Colon (tissue), 2 donors: ENCODE results near the gene RPS6KL1.

ENCODE experiments used
- FAIRE-seq: peaks from 2 replicates; lab custom pipeline; 2012; peaks lifted over from hg19 to GRCh38; lab: Jason Lieb, UNC
- donor health status: control.
- donor health status: control.

The RPS6KL1 gene, protein sequence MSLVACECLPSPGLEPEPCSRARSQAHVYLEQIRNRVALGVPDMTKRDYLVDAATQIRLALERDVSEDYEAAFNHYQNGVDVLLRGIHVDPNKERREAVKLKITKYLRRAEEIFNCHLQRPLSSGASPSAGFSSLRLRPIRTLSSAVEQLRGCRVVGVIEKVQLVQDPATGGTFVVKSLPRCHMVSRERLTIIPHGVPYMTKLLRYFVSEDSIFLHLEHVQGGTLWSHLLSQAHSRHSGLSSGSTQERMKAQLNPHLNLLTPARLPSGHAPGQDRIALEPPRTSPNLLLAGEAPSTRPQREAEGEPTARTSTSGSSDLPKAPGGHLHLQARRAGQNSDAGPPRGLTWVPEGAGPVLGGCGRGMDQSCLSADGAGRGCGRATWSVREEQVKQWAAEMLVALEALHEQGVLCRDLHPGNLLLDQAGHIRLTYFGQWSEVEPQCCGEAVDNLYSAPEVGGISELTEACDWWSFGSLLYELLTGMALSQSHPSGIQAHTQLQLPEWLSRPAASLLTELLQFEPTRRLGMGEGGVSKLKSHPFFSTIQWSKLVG

DNA sequence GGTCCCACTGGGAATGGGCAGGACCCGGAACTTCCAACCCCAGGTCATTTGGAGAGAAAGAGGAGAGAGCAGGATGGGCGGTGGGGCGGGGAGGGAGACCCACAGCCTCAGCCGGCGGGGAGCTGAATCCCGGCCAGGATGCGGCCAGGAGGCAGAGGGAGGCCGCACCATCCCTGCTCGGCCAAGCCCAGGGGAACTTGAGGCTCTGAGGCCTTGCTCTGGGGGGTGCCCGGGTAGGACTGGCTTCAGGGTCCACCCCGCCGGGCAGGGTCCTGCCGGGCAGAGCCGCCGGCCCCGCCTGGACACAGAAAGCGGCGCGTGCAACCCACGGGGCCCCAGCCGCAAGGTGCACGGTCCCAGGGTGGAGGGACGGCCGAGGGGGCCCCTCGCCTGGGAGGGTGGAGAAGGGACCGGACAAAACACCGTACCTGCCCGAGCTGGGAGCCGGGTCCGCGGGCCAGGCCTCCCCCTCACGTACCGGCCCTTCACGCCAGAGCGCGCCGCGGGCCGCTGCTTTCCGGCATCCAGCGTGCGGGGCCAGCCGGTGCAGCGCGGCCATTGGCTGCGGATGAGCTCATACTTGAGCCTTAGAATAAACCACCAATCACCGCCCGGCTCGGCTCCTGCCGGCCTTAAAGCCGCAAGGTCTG lies at the start of gene RPS6KL1:
Gene RPS6KL1, minus strand, starts transcription at position 509 of the 650 bp plus-strand sequence. CDS start 1,719 bp downstream, outside the sequence.
- FAIRE-seq, result no peak

DNA sequence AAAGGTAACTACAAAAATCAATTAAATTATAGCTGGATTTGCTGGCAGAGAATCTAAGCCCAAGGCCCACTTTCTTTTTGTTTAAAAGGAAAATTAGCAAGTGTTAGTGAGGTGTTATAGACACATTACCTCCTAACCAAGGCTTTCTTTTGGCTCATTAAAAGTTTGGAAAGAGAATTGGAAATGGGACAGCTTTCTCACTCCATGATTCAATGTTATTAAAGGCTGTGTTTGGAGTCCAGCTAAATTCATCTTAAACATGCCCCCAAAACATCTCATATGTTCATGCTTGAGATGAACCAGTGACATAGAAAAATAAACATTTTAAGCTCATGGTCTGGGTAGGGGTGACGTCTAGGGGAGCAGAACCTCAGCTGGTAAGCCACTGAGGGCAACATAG lies 45.8 kb upstream of the RPS6KL1 start:
- no peak for FAIRE-seq

DNA sequence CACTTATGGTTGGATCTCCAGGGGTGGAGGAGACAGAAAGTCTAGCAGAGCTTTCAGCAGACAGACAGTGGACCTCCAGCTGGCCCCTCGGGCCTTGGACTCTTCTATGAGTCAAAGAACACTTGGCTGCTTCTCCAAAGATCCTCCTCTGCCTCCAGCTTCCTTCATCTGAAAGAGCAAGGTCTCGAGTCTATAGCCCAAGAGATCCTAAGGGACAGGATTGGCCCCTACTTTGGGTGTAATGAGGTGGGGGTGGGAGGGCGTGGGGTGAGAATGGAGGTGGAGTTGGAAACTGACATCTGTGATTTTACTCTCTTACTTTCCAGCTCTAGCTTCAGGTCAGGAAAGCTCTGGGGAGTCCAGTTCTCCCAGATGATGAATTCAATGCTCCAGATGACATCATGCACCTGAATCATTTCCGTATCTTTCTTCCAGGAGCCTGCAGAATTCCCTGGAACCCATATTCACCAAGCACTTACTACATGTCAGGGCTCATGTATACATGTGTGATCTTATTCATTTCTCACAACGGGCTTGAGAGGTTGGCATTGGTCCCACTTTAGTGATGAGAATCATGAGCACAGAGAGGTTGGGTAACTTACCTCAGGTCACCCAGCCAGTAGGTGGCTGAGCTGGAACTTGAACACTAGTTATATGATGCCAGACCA lies 42.6 kb upstream of the RPS6KL1 start:
- FAIRE-seq, result no peak

DNA sequence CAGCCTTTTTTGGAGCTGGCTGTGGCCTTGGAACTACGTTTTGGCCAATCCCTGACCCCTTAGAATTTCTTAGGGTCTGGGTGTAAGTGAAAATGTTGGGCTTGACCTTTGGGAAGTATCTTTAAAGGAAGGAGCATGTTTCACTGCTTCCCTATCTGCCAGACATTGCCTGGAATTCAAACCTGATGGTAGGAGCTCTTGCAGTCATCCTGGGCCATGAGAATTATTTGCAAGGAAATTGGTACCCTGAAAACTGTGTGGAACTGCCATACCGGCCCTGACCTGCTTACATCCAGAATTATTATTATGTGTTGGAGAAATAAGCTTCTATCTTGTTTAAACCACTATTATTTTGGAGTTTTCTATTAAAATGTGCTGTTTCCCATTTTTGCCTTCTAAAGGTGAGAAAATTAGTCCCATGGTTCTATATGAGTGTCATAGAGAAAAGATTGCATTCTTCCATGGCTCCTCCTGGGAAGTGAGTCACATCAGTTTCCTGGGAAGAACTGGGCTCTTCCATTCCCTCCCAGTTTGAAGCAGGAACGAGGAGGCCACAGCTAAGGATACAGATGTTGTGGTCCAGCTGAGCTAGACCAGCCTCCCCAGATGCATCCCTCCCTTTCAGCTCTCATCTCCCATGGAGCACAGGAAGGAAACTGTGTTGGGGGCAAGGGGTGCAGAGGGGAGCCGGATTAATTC lies 41.9 kb upstream of the RPS6KL1 start:
- no peak for FAIRE-seq

DNA sequence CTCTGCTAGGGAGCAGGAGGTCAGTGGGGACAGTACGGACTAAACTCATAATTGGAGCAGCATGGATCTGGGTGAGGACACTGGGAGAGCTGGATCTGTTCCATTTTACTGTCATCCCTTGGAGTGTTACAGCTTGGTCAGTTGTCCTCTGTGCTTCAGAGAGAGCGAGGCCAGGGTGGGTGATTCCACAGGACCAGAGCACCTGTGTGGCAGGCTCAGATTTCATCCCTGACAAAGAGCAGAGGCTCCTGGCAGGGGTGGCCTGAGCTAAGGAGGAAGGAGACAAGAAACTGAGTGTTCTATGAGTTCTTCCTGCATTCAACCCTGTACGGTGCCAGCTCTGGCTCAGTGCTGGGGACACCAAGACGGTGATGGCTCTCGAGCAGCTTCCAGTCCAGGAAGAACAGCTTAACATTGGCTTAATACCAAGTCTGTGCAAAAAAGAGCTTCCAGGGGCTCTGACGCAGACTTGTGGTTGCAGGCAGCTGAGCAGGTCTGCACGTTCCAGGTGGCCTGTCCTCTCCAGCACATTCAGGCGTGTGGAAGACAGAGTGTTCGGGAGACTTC lies 40.7 kb upstream of the RPS6KL1 start:
- FAIRE-seq, result no peak

DNA sequence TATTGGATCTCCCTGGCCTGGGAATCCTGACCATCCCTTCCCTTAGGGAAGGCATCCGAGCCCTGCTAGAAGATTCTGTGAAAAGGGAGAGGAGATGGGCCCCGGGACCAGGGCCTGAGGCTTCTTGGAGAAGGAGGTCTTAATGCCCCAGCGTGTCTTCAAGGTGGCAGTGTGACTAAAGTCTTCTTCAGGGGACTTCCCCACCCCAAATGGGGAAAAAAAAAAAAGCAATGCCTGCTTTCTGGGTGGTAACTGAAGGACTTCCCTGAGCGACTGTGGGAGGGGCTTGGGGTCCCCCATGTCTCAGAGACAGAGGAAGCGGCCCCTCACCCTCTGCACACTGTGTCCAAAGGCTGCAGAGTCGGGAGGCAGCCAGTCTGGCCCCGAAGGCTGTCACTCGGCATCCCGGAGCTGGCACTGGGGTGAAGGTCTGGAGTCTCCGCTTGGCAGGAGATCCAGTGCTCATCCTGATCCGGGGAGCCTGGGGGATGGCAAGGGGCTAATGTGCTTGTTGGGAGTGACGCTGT lies 40.2 kb upstream of the RPS6KL1 start:
- no peak for FAIRE-seq

DNA sequence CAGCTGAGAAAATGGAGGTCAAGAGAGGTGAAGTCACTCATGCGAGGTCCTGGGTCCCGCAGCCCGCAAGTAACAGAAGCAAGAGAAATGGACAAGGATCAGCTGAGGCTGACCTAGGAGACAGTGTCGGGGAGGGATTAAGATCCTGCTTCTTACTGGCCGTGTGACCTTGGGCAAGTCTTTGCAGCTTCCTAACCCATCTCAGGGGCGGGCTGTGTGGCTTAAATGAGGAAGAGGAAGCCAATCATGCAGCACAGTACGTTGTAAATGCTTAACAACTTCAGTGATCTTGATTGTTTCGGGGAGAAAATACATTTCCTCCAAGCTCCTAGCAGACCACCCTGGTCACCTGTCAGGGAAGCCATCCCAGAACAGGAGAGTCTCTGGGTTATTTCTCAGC lies 39.4 kb upstream of the RPS6KL1 start:
- no peak for FAIRE-seq

DNA sequence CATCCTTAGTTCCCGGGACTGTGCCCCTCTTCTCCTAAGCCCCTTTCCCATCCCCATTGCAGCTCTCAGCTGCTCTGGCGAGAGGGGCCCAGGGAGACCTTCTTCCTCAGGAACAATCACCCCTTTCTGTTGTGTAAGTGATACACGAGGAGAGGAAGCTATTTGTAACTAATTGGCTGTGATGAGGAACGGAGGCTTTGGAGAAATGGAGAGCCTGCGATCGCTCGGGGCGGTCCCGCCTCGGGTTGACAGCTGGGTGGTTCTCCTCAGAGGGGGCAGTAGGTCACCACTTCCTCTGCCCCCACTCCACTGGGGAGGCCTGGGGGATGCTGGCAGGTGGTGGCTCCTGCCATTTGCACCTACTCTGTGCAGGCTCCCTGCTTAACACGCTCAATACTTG lies 39.0 kb upstream of the RPS6KL1 start:
- no peak for FAIRE-seq

DNA sequence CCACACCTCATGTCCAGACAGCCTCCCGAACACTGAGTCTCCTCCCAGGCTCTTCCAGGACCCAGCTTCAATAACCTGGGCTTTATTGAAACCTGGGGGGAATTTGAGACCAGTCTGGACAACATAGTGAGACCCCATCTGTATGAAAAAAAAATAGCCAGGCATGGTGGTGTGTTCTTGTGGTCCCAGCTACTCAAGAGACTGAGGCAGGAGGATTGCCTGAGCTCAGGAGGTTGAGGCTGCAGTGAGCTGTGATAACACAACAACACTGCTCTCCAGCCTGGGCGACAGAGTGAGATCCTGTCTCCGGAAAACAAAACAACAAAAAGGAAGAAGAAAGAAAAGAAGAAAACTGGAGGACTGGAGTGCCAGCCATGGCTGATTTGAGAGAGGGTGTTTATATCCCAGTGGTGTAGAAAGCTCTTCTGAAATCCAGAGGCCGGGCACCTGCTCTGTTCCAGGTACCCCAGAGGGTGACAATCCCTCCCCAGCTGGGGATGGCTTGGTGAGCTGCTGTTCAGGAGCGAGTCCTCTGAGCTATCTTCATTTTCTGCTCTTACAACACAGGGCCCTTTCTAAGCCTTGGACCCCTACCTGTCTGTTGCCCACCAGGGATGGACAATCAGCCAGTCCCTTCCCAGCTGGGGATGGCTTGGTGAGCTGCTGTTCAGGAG lies 38.3 kb upstream of the RPS6KL1 start:
- FAIRE-seq, result no peak

DNA sequence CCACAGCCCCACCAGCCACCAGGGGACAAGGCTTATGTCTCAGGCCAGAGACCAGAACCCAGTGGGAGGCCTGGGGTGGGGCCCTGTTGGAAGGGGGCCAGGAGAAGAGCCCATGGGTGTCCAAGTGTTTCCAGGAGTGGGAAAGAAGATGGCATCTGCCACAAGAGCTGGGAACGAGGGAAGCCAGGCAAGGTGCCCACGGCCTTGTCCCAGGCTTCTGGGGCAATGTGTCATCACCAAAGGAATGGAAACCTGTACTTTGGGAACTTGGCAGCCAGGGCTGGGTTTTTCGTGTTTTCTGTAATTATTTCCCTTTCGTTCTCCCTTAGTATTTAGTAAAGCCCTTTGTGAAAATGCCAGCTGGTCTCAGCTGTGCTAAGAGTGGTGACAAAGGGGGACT lies 37.7 kb upstream of the RPS6KL1 start:
- no peak for FAIRE-seq

DNA sequence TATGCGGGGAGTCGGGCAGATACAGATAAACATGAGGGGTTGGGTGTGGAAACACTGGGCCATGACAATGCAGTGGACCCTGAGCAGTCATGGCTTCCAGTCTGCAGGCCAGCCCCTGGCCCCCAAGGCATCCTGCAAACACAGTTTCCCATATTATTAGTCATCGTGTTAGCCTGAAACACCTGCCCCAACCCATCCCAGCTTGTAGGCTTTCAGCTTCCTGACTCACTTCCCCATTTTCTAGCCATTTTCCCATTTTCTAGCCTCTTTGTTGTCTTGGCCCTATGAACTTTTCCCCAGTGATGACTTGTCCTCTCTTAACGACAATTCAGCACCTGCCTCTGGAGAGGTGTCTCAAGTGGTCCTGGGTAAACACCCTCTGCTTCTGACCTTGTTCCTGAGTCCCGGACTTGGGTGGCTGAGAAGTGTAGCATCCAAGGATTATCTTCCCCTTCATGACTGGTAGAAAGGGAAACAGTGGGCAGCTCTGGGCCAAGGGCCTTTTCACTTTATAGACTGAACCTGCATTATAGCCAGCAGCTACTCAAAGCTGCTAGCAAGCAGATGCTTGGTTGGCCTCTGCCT lies 36.6 kb upstream of the RPS6KL1 start:
- FAIRE-seq, result no peak

DNA sequence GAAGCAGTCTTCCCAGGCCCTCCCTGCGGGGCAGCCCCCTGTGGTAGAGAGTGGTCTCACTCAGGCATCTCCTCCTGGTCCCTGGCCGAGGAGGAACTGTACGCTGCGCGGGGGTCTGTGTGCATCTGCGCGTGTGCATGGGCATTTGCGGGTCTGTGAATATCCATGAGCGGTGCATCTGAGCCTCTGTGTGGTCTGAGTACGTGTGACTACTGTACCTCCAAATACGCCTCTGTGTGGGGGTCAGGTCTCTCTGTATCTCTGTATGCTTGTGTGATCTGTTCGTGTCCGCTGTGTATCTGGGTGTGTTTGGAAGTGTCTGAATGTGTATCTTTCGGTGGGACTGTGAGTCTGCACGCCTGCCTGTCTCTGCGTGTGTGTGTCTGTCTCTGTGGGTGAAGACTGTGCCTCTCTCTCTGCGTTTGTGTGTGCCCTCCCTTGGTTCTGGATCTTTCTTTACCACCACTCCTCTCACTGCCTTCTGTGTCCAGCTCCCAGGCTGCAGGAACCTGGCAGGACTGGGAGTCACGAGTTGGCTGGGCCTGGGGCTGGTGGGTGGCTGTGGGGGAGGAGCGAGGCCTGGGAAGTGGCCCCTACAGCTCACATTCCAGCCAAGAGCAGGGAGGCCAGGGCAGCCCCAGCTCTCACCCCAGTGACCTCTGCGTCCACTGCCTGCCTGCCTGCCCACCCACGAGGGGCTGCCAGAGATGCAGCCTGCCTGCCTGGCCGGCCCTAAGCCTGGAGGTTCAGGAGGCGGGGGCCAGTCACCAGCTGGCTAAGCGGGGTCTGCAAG lies 33.4 kb upstream of the RPS6KL1 start:
- no peak for FAIRE-seq

DNA sequence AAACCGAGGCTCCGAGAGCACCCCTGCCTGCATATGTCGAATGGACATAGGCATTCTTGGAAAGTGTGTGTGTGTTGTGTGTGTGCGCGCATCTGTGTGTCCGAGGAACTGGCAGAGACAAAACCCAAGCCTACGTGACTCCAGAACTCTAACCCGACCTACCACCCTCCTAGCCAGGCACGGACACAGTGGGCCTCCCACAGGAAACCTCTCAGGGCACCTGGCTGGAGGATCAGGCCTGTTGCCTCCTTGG lies 32.9 kb upstream of the RPS6KL1 start:
- no peak for FAIRE-seq

DNA sequence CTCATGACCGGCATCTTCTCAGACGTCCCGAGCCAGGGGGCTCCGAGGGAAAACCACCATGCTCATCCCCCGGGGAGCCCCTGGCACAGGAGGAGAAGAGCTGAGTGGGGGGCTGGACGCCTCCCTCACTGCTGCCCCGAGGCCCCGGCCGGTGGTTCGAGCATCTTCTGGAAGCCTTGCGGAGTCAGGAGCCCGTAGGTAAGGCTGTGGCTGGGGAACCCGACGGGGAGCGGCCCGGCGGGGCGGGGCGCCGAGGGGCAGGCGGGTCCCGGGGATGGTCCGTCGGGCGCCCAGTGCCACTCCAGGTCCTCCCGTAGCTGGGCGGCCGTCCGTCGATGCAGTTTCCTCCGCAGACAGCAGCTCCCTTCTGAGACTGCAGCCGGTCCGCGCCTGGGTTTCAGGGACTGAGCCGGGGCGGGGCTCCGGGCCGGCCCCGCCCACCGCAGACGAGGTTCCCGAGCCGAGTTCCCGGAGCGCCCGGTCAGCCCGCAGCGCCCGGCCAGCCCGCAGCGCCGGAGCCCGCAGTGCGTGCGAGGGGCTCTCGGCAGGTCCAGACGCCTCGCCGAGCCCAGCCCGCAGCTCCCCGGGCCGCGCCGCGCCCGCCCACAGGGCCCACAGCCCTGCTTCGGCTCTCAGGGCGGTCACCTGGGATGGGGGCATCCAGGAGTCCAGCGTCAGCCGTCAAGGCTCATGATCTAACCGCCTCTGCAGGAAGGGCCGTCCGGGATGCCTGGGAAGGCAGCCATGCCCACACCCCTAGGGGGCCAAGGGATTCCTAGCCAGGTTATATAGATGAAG lies 32.4 kb upstream of the RPS6KL1 start, which contains the start of gene PGF:
Gene PGF, minus strand, starts transcription at position 369 of the 798 bp plus-strand sequence. Its CDS starts 355 bp downstream, at position 14.
- no peak for FAIRE-seq

DNA sequence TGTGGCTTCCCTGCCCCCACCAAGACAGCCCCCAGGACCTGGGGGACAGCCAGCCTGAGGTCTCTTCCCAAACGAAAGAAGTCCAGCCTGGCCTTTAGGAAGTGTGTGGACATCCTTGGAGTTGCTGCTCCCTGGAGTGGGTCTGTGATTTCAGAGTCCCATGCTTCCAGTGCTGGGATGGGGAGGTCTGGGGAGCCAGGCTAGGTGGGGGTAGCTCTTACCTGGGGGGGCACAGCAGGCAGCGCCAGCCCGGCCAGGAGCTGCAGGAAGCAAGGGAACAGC lies 31.8 kb upstream of the RPS6KL1 start:
- no peak for FAIRE-seq

DNA sequence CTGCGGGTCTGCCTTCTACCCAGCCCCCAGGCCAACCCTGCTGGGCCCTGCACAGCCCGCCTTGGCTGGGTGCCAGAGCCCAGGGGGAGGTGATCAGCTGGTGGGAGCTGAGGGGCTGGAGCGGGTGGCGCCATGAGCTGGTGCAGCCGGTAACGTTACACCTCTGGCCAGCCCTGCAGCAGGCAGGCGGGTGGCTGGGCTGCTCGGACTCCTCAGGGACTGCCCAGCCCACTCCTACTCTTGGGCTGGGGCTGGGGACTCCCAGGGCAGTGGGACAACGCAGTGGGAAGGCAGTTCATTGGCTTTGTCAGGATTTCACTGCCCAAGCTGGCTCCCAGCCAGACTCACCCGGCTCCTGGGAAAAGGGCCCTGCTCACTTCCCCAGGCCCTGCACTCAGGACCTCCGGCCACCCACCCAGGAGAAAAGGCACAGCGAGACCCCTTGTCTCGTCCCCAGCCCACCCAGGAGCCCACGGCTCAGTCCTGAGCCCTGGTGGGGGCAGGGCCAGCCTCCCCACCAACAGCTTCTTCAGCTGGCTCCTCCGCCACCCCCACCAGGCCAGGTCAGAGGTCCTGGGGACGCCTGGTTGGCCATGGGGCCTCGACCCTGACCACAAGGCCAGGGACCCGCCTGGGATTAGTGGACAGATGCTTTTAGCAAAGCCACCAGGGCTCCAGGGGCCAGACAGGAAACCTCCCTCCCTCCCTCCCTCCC lies 31.3 kb upstream of the RPS6KL1 start:
- no peak for FAIRE-seq

DNA sequence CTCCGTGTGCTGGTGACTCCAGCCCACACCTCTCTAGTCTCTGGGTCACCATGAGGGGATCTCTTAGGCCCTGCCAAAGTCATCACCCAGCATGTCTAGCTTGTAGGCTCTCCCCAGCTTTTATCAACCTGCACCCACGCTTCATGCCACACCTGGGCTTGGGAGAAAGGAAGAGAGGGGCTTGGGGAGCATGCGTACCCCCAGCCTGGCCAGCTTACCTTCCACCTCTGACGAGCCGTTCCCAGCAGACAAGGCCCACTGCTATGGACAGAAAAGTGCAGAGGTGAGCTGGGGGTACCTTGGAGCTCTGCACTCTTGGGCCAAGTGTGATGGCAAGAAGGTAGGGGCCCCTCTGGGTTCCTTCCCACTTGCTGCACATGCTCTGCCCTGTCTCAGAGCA lies 30.6 kb upstream of the RPS6KL1 start:
- FAIRE-seq, result no peak

DNA sequence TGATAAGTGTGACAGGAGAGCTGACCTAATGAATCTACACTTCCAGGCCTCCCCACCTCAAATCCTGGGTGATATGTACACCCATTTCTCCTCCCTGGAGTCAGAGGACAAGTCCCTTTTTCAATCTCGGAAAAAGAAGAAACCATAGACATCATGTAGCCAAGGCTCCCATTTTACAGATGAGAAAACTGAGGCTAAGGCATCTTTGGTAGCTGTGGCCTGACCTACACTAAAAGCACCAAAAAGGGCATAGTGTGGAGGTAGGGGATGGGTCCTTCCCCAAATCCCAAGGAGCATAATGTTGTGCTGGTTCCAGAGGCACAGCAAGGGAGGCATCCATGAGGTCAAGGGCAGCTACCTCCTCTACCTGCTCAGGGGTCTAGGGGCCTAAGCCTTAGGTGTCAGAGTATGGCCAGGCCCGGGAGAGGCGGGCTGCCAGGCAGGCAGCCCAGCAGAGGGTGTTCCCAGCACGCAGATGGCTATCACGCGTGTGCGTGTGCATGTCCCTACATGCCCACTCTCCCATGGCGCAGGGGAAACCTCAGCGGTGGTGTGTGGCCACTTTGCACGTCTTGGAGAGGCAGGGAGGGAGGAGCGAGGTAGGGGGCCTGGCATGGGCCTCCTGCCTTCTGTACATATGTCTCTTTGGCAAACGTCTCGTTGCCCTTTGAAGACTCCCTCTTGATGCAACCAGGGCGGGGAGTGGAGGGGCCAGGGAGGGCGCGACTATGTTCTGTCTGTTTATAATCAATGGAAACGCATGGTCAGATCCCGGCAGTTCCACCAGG lies 29.8 kb upstream of the RPS6KL1 start:
- FAIRE-seq, result no peak
